H1 (cell line): ENCODE results near the gene CUTC. TPM values are rescaled to one million over a fixed set of nuclear protein-coding genes. Genes with fewer than 3 reads are reported as not detected.

Experiments
- BACH1 ChIP-seq: IDR thresholded peaks from 2 replicates; pipeline ENCODE4 v1.6.1; 2012; ENCODE audit warnings: low read length, improper control_type of control experiment
- CHD1 ChIP-seq: IDR thresholded peaks from 2 replicates; pipeline ENCODE4 v1.6.1; 2012; ENCODE audit warnings: low read depth, low read length, improper control_type of control experiment
- GTF2F1 ChIP-seq: IDR thresholded peaks from 2 replicates; pipeline ENCODE4 v1.6.1; 2012; ENCODE audit warnings: low read depth, low read length, improper control_type of control experiment, borderline replicate concordance
- HDAC2 ChIP-seq, 2 experiments: fragments of 300-600 bp in 1 of 2; sonication (generic) in 1 of 2; IDR thresholded peaks; 2 replicates each; pipeline ENCODE4 v1.6.1; 2011 to 2012; ENCODE audit warnings: low read depth in 2 of 2, low read length in 2 of 2, mild to moderate bottlenecking in 2 of 2, moderate library complexity in 2 of 2, borderline replicate concordance in 1 of 2, inconsistent platforms in 1 of 2
- JUND ChIP-seq: IDR thresholded peaks from 2 replicates; pipeline ENCODE4 v1.6.1; 2011; ENCODE audit warnings: mild to moderate bottlenecking, improper control_type of control experiment, low read length
- KDM1A ChIP-seq: fragments of 200-600, 300-600 bp; sonication (generic); IDR thresholded peaks from 2 replicates; pipeline ENCODE4 v1.7.1; 2016; ENCODE audit warnings: mild to moderate bottlenecking, low read length, borderline replicate concordance
- polyA plus RNA-seq, 7 experiments: library from polyadenylated mRNA; depleted of rRNA in 3 of 7; stranded (reverse) in 5 of 7; unstranded in 2 of 7; fragments of >200 nt in 5 of 7; fragments of 200-250 nt in 2 of 7; gene quantifications; 1 replicate in 5 of 7; 2 replicates in 1 of 7; 4 replicates in 1 of 7; pipeline versions ENCODE4 v1.2.1 to v1.2.3, GENCODE V29; 2011 to 2013; ENCODE audit warnings: missing spikeins in 2 of 7, mixed read lengths in 2 of 7
- total RNA-seq: library from RNA; stranded (reverse); fragmentation: NEBNext Ultra II Directional; extraction: Animal tissue kit (Norgen Biotek cat#: 25700); gene quantifications from 2 replicates; pipeline ENCODE4 v1.2.1, GENCODE V29; 2021
- TF ChIP-seq, protein P1 (sequence below): fragments of 300-600 bp; sonication (generic); IDR thresholded peaks from 2 replicates; pipeline ENCODE4 v1.7.1; 2012; ENCODE audit warnings: low read length, moderate library complexity, mild to moderate bottlenecking, inconsistent platforms; ENCODE audit not compliant: insufficient replicate concordance

CUTC gene
- total and polyA plus RNA-seq, 2 of the 8 experiments (the other 6 are each of a cell fraction or from before 2014, with no cell fraction given), result 25.3 to 25.6 TPM

DNA sequence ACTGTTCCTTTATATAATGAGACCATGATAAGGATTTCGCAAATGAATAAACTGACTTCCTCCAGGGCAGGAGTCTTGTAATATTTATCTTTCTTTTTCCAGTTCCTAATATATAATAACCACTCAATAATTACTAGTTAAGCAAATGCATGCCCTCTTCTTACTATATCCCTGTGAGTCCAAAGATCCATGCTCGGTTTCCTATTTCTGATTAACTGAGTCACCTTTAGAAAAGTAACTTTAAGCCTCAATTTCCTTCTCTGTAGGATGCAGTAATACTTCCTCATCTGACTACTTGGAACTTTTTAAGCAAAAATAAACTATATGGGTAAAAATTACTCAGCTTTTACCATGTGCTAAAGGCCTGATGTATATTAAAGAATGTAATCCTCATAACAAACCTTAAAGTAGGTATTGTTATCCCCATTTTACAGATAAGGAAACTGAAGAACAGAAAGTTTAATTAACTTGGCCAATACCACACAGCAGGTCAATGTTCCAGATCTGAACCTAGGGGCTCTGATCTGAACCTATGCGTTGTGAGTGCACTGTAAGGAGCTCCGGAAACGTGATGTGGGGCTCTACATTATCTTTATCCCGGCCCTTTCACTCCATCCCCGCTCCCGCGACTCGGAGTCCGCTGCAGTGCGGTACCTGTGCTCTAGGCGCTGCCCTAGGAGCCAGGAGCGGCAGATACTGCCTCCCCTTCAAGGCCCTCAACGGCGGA is 565 bp upstream of the CUTC start (continued):
- peak in 1 of 2 experiments; percentile 36; a peak in 1 of 4 replicates for TF ChIP-seq HDAC2 (IDR thresholded peaks at IDR 0.05; ENCODE audit: borderline replicate concordance in 1 of 2, low read depth in 2 of 2, low read length in 2 of 2)
- TF ChIP-seq BACH1, result no peak
- TF ChIP-seq CHD1, result no peak
- TF ChIP-seq JUND, result no peak
- TF ChIP-seq KDM1A, result peak; percentile 75; the same call in 1 of the 2 replicates
- no peak for TF ChIP-seq GTF2F1
- TF ChIP-seq, protein P1, sequence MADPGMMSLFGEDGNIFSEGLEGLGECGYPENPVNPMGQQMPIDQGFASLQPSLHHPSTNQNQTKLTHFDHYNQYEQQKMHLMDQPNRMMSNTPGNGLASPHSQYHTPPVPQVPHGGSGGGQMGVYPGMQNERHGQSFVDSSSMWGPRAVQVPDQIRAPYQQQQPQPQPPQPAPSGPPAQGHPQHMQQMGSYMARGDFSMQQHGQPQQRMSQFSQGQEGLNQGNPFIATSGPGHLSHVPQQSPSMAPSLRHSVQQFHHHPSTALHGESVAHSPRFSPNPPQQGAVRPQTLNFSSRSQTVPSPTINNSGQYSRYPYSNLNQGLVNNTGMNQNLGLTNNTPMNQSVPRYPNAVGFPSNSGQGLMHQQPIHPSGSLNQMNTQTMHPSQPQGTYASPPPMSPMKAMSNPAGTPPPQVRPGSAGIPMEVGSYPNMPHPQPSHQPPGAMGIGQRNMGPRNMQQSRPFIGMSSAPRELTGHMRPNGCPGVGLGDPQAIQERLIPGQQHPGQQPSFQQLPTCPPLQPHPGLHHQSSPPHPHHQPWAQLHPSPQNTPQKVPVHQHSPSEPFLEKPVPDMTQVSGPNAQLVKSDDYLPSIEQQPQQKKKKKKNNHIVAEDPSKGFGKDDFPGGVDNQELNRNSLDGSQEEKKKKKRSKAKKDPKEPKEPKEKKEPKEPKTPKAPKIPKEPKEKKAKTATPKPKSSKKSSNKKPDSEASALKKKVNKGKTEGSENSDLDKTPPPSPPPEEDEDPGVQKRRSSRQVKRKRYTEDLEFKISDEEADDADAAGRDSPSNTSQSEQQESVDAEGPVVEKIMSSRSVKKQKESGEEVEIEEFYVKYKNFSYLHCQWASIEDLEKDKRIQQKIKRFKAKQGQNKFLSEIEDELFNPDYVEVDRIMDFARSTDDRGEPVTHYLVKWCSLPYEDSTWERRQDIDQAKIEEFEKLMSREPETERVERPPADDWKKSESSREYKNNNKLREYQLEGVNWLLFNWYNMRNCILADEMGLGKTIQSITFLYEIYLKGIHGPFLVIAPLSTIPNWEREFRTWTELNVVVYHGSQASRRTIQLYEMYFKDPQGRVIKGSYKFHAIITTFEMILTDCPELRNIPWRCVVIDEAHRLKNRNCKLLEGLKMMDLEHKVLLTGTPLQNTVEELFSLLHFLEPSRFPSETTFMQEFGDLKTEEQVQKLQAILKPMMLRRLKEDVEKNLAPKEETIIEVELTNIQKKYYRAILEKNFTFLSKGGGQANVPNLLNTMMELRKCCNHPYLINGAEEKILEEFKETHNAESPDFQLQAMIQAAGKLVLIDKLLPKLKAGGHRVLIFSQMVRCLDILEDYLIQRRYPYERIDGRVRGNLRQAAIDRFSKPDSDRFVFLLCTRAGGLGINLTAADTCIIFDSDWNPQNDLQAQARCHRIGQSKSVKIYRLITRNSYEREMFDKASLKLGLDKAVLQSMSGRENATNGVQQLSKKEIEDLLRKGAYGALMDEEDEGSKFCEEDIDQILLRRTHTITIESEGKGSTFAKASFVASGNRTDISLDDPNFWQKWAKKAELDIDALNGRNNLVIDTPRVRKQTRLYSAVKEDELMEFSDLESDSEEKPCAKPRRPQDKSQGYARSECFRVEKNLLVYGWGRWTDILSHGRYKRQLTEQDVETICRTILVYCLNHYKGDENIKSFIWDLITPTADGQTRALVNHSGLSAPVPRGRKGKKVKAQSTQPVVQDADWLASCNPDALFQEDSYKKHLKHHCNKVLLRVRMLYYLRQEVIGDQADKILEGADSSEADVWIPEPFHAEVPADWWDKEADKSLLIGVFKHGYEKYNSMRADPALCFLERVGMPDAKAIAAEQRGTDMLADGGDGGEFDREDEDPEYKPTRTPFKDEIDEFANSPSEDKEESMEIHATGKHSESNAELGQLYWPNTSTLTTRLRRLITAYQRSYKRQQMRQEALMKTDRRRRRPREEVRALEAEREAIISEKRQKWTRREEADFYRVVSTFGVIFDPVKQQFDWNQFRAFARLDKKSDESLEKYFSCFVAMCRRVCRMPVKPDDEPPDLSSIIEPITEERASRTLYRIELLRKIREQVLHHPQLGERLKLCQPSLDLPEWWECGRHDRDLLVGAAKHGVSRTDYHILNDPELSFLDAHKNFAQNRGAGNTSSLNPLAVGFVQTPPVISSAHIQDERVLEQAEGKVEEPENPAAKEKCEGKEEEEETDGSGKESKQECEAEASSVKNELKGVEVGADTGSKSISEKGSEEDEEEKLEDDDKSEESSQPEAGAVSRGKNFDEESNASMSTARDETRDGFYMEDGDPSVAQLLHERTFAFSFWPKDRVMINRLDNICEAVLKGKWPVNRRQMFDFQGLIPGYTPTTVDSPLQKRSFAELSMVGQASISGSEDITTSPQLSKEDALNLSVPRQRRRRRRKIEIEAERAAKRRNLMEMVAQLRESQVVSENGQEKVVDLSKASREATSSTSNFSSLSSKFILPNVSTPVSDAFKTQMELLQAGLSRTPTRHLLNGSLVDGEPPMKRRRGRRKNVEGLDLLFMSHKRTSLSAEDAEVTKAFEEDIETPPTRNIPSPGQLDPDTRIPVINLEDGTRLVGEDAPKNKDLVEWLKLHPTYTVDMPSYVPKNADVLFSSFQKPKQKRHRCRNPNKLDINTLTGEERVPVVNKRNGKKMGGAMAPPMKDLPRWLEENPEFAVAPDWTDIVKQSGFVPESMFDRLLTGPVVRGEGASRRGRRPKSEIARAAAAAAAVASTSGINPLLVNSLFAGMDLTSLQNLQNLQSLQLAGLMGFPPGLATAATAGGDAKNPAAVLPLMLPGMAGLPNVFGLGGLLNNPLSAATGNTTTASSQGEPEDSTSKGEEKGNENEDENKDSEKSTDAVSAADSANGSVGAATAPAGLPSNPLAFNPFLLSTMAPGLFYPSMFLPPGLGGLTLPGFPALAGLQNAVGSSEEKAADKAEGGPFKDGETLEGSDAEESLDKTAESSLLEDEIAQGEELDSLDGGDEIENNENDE, result no peak
